ENCODE data around the gene CALN1. TPM values are rescaled to one million over a fixed set of nuclear protein-coding genes. Genes with fewer than 3 reads are reported as not detected.

The CALN1 gene
- total and polyA plus RNA-seq, 9 of the 15 experiments (the other 6 are each of a cell fraction or from before 2014, with no cell fraction given): 1.4 to 7.5 (median 3.3) TPM

DNA sequence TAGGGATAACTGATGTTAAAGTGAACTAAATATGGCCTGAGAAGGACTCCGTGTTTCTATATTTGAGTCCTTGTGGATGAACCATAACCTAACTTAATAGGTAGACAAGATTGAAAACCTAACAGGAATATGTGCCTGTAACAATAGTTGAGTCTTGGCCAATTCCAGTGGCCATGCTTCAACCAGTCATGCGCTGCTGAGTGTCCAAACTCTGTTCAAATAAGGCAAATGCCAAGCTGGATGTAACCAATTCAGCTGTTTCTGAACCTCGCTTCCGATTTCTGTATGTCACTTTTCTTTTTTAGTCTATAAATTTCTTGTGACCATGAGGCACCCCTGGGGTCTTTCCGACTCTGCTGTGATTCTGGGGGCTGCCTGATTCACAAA lies 672.0 kb downstream of the CALN1 start:
- Histone ChIP-seq H3K9me3 (replicated peaks; ENCODE audit: control insufficient read depth, insufficient read depth, low read depth, low read length) (no peaks in the 10 kb centered on the region), H3K4me3 (no peak overlapping the region), H3K4me2 (ENCODE audit: insufficient read depth, low read length) (no peak overlapping the region), H3K79me2 (ENCODE audit: control insufficient read depth, insufficient read depth, low read length) (no peaks in the 10 kb centered on the region), H3K27me3 (ENCODE audit: control insufficient read depth in 2 of 2, insufficient read depth in 2 of 2, low read length in 2 of 2) (peaks cover 3 to 4% of the 10 kb centered on the region in 2 experiments; a peak in 2 of 5 replicates), H3K4me1 (replicated peaks in 1 of 2; ENCODE audit: control insufficient read depth in 2 of 2, insufficient read depth in 2 of 2, low read length in 2 of 2) (no peaks in the 10 kb centered on the region), H3K36me3 (ENCODE audit: control insufficient read depth, insufficient read depth, low read length) (no peaks in the 10 kb centered on the region), H3K9me1 (ENCODE audit: control insufficient read depth, insufficient read depth, low read length) (no peaks in the 10 kb centered on the region), H3K27ac (ENCODE audit: extremely low read depth, low read depth, low read length) (no peak overlapping the region), H2AFZ (ENCODE audit: low read depth, low read length) (no peak overlapping the region), H3K9ac (ENCODE audit: insufficient read depth in 1 of 2, low read depth in 2 of 2, low read length in 2 of 2) (no peak overlapping the region), H4K20me1 (replicated peaks; ENCODE audit: control insufficient read depth, insufficient read depth, low read length) (no peaks in the 10 kb centered on the region)
- FAIRE-seq (no peak), DNase-seq (ENCODE audit: extremely low read depth in 1 of 4, low spot score in 3 of 4) (no peak), ATAC-seq (no peak)
- TF ChIP-seq SMARCC2 (IDR thresholded peaks at IDR 0.05; ENCODE audit: low read depth): no peak
- no peak for TF ChIP-seq TAL1 (IDR thresholded peaks at IDR 0.05)
- no peak for TF ChIP-seq BCL6 (CRISPR knock-in tag; IDR thresholded peaks at IDR 0.05)
- TF ChIP-seq BRD9 (IDR thresholded peaks at IDR 0.05; ENCODE audit: low read depth, partially characterized antibody): no peak
- TF ChIP-seq RHOXF2B (CRISPR knock-in tag; conservative IDR thresholded peaks at IDR 0.05): no peak
- TF ChIP-seq RBM34 (IDR thresholded peaks at IDR 0.05; ENCODE audit: borderline replicate concordance, insufficient read depth, low read length): no peak
- TF ChIP-seq CEBPG (CRISPR knock-in tag; IDR thresholded peaks at IDR 0.05): no peak
- no peak for TF ChIP-seq CEBPG (tag; conservative IDR thresholded peaks at IDR 0.05 in 1 of 2, IDR thresholded peaks at IDR 0.05 in 1 of 2)
- no peak for TF ChIP-seq SLC30A9 (CRISPR knock-in tag; IDR thresholded peaks at IDR 0.05)
- TF ChIP-seq ZNF41 (CRISPR knock-in tag; conservative IDR thresholded peaks at IDR 0.05): no peak
- TF ChIP-seq BRF1 (IDR thresholded peaks at IDR 0.05; ENCODE audit: borderline replicate concordance, extremely low read depth, insufficient read length): no peak
- TF ChIP-seq, protein P1, sequence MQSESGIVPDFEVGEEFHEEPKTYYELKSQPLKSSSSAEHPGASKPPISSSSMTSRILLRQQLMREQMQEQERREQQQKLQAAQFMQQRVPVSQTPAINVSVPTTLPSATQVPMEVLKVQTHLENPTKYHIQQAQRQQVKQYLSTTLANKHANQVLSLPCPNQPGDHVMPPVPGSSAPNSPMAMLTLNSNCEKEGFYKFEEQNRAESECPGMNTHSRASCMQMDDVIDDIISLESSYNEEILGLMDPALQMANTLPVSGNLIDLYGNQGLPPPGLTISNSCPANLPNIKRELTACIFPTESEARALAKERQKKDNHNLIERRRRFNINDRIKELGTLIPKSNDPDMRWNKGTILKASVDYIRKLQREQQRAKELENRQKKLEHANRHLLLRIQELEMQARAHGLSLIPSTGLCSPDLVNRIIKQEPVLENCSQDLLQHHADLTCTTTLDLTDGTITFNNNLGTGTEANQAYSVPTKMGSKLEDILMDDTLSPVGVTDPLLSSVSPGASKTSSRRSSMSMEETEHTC (IDR thresholded peaks at IDR 0.05): no peak
- in situ Hi-C loops (cut with MboI): no loop called here
- WGBS (ENCODE audit: insufficient coverage, low coverage, missing lambda C conversion rate): 0% methylated on average over 5 of the region's 5 CpGs
- CTCF ChIA-PET (ENCODE audit: low intra/inter-chr PET ratio): interaction anchor here (0.6 kb wide), 1 partner anchor 912 kb away, joined by 3 read pairs; no protein-coding TSS in a partner anchor
- no TSS peak for BruUV-seq (replicated peaks)
- intact Hi-C loops (cut with micrococcal nuclease): no loop called here
- POLR2A ChIA-PET: no interaction called here
